HL-60/S4 treated with phorbol 12-myristate 13-acetate at 8.2 ng/mL for 4 days and 3 days (cell line): ENCODE data around the gene NUDCD2.

Source experiments
- in situ Hi-C: fragments of 300-500 bp; cut with MboI; formaldehyde crosslinking; loops from 2 replicates; pipeline ENCODE4 v1.15.0; 2022; ENCODE audit warnings: low sequenced_read_pairs

NUDCD2 gene, protein sequence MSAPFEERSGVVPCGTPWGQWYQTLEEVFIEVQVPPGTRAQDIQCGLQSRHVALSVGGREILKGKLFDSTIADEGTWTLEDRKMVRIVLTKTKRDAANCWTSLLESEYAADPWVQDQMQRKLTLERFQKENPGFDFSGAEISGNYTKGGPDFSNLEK

DNA sequence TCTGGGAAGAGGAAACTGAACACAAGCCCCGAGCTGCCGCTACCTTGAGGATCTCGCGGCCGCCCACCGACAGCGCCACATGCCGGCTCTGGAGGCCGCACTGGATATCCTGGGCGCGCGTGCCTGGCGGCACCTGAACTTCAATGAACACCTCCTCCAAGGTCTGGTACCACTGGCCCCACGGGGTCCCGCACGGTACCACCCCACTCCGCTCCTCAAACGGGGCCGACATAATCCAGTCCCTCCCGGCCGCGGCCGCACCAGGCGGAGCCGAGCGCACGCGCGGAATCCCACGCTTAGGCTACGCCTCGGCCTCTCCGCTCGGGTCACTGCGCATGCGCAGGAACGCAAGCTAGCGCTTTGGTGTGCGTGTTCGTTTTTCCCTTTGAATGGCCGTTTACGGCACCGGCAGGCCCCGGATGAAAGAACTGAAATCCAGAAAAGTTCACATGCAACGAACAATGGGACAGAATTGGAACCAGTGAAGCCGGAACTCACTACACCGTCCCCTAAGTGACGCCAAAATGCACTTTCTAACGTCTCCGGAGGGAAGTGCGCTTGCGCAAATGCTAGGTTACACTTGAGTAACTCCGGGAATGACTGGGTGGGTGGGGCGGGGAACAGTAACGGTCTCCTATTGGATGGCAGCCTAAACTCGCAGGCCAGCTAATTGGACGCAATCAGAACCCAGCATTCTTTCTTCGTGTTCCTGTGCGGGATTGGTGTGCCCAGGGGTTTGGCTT lies at the start of gene NUDCD2:
TSS of gene NUDCD2 (minus strand) at position 284 of the 743 bp plus-strand sequence. CDS start at position 232, 52 bp downstream.
- in situ Hi-C loops = no loop called here

DNA sequence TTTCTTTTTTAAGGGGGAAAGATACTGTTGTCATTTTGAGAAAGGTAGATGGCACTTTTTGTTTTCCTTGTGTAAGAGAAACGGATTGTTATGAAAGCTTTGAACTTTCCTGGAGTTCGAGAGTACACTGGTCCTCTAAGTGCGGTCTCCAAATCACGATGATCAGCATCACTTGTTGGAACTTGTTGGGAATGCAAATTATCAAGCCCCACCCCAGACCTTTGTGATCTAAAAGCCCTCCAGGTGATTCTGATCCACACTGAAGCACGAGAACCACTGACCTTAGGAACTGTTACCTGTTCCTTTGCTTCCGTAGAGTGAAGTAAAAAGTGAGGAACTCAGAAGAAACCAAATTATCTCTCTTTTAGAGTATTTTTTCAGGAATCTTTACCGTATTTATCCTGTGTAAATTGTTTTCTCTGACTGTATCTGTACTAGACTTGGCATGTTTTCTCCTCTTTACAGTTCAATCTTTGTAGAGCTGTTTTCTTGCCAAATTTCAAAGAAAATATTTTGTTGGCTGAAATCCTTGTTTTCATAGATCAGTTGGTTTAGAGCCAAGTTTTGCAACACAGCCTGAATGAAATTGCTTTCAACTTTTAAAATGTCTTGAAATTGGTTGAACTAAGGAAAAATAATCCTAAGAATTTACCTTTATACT lies 49.5 kb upstream of the NUDCD2 start:
- in situ Hi-C loops = no loop called here

DNA sequence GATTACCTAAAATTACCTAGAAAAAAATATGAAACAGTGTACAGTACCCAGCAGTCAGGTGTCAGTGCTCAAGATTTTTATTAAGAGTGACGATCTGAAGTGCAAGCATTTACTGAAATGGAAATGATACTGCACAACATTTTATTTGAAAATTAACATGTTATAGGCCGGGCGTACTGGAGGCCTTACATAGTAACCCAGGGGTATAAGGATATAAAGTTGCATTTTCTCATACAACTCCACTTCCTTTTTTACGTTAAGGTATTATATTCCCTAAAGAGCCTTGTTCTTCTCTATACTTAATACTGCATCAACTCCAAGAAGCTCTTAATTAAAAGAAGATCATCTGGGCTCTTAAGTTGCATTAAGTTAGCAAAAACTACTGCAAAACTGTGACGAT lies 48.9 kb upstream of the NUDCD2 start:
- in situ Hi-C loops = no loop called here

DNA sequence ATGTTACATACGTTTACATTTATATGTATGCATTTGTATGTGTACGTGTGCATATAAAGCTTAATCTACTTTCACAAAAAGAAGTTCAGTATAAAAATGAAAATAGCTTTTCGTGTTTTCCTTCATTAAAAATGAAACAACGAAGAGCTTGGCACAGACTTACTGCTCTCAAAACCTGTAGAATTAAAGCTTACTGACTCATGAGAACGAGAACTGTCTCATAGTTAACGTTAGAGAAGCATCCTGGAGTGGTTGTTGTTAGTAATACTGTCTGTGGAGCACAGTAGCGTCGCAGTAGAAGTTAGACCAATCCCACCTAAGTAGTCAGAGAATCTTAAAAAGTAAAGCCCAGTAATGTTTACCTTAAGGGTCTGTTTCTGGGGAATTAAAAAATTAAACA lies 46.8 kb upstream of the NUDCD2 start:
- in situ Hi-C loops = no loop called here

DNA sequence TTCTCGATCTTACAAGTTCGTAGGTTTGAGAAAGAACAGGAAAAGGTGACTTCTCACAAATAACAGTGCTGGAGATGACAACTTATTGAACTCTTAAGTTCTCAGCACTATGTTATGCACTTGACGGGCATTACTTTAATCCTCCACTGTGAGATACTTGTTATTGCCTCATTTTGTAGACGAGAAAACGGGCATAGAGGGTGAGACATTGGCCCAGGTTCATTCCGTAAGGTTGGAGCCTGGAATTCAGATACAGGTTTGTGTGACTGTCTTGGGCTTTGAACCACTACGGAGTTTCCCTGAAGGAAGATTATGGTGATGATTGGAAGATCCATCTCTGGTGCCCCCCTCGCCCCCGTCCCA lies 46.2 kb upstream of the NUDCD2 start:
- in situ Hi-C loops = no loop called here

DNA sequence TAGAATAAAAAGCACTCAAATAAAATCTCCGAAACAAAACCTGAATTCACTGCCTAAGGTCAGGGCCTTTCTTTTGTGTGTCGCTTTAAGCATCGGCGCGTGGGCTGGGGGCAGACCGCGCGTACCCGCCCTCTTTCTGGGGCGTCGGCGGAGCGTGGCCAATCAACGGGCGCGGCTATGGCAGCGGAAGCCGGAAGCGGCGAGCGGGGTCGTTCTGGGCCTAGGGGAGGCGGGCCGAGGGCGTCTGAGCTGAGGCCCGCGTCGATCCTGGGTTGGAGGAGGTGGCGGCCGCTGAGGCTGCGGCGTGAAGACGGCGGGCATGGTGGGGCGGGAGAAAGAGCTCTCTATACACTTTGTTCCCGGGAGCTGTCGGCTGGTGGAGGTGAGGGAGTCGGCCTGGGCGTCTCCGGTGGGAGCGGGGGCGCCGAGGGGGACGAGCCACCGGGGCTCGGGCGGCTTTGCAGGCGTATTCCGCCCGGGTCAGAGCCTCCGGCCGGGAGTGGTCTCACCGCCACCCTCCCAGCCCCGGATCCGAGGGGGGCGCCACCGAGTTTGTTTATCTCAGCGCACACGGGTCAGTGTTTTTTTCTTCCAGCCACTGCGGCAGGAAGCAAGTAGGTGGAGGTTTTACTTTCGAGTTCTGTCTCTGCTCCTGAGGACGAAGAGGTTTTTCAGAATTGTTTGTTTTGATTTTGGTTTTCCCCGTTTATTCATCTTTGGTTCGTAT lies 45.6 kb upstream of the NUDCD2 start, which contains the start of gene MAT2B:
TSS of gene MAT2B (plus strand) at position 252 of the 727 bp plus-strand sequence. CDS start at position 320, 68 bp downstream.
- in situ Hi-C loops = no loop called here

DNA sequence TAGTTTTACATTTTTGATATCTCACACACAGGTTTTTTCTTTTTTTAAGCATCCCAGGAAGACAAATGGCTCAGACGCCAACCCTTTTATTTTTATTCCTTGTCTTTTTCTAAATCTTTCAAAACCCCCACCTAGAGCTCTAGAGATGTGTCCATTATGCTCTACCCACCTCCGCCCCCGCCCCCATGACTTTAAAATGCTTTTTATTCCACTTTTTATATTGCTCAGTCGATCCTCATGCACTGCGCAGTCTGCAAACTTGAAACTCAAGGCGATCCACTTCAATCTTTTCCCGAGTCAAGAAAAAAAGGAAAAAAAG lies 45.1 kb upstream of the NUDCD2 start:
- in situ Hi-C loops = no loop called here

DNA sequence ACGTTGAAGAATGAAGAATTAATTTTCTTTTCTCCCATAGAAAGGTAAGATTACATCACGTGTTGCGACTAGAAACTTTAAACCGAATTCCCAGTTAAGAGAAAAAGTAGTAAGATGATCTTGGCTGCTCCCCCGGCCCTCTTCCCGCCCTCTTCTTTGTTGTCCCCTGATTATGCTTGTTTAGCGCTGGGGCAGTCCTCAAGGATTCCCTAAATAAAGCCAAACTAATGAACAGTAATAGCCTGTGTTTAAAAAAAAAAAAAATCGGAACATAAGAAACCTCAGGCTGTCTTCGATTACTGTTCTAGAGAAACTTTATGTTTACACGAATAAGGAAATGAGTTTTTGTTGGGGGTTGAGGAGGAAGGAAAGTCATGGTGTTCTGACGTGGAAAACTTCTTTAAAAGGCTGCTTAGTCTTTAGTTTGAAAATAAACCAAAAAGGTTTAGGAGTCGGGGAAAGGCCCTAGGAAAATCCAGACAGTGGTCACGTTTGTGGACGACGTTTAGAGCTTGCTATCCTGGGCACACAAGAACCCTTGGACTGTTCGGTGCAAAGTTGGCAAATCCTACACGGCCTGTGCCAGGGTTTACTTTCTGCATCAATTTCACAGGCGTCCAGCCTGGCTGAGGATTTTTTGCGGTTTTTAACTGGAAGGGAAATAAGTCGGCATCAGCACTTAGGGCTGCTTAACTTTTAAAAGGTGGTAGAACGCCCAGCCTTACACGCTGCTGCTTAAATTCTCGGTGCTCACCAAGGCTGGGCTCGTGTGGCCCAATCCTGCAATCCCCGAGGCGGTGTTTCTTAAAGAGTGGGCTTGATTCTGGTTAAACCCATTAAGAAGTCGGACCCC lies 44.4 kb upstream of the NUDCD2 start:
- in situ Hi-C loops = no loop called here

DNA sequence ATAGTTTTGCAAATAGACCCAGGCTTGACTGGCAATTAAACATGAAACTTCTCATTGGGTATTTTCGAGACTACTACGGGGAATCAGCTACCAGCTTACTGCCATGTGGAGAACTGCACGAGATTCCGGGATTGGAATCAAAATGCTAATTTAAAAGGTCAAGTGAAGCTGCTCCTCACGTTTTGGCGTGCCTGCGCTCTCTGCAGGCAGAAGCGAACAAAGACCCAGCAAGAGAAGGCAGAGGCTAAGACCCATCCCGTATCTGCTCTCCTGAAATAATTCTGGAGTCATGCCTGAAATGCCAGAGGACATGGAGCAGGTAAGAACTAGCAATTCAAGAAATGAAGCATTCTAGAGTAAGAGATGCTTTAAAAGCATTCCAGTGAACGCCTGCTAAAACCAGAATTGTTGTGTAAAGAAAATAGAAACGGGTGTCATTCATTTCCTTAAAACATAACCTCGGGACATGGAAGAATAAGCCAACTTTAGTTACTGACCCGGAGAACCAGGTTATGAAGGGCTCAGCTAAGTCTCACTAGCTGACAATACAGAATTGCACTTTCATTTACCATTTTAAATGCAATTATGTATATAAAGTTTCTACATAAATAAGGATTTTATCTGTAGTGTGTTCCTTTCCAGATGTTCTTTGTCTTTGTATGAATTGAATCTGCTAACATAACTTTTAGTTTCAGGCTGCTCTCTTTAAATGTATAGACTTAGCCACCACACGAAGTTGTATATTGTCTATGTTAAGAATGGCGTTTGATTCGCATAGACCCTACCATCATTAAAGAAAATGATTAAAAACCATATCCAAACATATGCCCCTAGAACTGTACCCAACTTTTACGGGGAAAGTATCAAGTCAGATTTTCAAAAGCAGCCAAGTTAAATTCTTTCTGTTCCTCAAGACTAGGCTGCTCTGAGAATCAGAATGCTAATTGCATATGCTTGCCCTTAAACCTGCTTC lies 43.5 kb upstream of the NUDCD2 start:
- in situ Hi-C loops = no loop called here

DNA sequence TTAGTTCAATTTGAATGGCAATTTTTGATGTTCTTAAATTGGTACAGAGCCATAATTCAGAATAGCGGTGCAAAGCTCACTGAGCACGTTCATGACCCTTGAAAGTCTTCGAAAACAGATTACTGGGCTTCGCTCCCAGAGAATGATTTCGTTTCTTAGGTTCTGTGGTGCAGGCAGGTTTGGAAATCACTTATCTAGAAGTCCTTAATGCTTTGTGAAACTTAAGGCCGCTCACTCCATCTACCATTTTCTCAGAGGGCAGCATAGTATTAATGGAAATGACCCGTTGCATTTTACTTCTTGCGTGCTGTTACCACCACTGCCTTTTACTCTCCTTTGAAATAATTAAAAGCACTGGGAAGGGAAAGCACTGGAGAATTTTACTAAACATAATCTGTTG lies 42.6 kb upstream of the NUDCD2 start:
- in situ Hi-C loops = no loop called here

DNA sequence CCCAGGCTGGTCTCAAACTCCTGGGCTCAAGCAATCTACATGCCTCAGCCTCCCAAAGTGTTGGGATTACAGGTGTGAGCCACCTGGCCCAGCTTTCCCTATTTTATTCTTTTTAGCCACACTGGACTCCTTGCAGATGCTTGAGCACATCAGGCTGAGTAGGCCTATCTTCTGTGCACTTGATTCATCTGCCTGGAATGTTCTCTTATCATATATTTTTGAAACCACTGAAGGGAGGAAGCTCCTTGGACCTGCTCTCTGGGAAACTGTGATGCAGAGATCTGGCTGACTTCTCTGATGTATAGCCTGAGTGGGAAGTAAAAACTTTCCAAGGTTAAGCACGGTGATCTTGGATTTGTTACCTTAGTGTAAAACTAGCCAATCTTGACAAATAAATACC lies 39.0 kb upstream of the NUDCD2 start:
- in situ Hi-C loops = no loop called here

DNA sequence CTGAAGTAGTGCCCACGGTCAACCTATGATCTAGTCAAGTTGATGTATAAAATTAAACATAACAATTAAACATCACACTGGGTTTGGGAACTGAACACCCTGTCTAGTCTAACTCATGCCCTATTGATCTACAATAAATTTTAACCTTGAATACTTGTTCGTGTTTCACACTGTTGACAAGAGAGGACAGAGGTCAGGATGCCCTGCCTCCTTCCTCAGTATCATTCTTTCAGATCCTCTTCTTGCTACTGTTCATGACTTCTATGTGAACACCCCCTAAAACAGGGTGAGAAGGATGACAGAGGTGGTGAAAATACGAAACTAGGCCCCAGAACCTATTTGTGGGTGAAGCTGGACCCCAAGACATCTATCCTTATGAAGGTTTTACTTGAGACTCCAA lies 37.4 kb upstream of the NUDCD2 start:
- in situ Hi-C loops = no loop called here

DNA sequence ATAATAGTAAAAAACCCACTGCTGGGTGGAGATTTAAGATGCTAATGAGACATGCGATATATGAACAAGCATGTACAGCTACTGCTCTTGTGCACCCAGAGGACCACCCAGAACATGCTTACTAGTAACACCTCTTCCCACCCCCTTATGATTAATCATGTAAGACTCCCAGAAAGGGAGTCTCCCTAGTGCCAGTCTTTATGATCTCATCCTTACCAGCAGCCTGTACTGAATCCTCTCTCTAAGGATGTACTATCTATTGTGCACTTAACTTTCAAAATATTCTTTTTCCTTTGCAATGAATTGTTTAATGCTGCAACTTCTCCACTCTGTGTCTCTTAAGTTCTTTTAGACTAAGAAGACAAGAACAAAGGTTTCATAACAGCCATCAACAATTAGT lies 36.4 kb upstream of the NUDCD2 start:
- in situ Hi-C loops = no loop called here

DNA sequence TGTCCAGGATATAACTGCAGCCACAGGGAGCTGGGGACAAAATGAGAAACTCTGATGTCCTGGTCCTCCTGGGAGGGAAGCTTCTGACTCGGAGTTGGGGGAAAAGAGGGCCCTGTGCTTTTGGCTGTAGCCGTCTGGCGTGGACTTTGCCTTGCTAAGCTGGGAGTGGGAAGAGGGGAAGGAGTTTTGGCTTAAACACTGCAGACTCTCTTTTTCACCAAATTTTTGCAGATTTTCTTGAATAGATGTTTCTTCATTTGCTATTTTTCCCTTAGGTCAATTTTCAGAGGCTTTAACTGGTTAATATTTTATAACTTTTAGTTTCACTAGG lies 29.8 kb upstream of the NUDCD2 start:
- in situ Hi-C loops = no loop called here

DNA sequence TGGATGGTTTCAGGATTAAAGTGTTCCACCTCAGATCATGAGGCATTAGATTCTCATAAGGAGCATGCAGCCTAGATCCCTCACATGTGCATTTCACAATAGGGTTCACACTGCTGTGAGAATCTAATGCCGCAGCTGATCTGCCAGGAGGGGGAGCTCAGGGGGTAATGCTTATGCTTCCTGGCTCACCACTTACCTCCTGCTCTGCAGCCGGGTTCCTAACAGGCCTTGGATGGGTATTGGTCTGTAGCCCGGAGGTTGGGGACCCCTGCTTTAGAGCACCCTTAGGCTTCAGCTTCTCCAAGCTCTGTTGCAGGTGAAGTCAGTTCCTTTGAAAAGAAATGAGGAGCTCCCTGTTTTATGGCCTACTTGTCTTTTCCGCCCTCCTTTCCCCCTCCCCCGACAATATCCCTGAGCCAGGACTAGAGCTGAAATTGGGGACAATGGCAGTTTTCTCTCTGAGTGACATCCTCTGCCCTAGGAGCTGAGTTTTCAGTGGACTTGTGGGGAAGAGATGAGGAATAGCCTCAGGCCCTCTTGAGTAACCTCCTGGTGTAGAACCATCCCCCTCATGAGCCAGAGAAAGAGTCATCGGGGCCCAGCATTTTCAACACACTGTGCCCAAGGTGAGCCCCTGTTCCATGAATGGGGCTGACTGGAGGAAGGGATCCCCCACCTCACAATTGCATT lies 29.3 kb upstream of the NUDCD2 start:
- in situ Hi-C loops = no loop called here

DNA sequence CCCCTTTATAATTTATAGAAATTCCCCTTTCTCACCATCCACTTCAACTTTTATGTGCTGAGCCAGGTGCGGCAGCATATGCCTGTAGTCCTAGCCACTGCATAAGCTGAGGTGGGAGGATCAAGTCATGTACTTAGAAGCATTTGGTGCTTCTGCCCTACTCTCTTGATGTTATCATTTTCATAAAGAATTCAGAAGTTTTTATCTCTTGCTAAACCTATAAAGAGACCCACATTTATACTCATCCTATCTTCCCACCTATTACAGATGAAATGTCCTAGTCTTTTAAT lies 19.0 kb upstream of the NUDCD2 start:
- in situ Hi-C loops = no loop called here

DNA sequence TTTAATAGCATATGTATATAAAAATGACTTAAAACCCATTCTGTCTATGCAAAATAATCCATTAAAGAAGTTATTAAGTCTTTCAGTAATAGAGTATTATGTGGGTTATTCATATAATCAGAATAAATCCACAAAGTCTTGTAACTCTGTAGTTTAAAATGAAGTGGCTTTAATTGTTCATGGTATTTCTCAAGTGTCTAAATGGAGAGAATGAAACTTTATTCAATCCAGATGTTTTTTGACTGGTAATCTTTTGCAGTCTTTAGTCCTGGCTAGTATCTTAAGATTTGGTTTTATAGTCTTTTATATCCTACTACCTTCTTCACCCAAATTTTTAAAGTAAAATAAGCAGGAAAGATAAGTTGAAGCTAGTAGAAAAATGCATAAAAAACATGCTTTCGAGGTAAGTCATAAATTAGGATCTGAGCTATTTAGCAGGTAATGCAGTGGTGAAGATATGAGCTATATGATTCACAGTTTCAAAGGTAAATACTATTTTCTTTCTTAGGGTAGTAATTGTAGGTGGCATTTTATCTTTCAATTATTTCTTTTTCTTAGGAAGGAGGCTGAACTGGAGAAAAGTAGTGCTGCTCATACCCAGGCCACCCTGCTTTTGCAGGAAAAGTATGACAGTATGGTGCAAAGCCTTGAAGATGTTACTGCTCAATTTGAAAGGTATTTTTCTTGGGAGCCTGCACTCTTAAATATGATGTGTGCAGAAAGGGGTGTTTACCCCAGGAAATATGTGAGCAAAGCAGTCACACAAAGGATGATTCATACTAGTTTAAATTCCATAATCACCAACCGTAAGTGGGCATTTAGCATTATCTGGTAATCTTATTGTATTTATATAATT lies 18.5 kb upstream of the NUDCD2 start:
- in situ Hi-C loops = no loop called here

DNA sequence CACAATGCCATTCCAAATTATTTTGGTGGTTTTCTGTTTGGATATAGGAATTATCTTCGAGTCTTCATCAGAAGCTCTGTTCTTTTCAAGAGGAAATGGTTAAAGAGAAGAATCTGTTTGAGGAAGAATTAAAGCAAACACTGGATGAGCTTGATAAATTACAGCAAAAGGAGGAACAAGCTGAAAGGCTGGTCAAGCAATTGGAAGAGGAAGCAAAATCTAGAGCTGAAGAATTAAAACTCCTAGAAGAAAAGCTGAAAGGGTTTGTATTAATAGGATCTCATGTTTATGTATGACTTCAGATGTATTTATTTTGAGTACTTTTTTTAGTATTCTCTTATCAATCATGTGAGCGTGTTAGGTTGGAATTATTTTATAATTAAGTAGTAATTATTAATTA lies 15.5 kb upstream of the NUDCD2 start:
- in situ Hi-C loops = no loop called here
